WTC11 (cell line): ENCODE data around the gene CEP135. TPM values are rescaled to one million over a fixed set of nuclear protein-coding genes. Genes with fewer than 3 reads are reported as not detected.

ENCODE experiments used
- ATAC-seq: fragments of 200-7000 bp; cut with Tn5 transposase; 2 replicates; pipeline ENCODE4 v1.10.0; 2021; ENCODE audit warnings: mild to moderate bottlenecking, moderate library complexity
- CTCF ChIA-PET: fragments of 300-600 bp; sonication (Branson Sonifier 250); formaldehyde crosslinking; loops from one replicate; lab custom pipeline; 2021; ENCODE audit warnings: antibody characterized with exemption; lab: Charles Lee
- POLR2A ChIA-PET: fragments of 350-600 bp; sonication (Branson Sonifier 250); formaldehyde crosslinking; loops from one replicate; lab custom pipeline; 2021; ENCODE audit warnings: antibody characterized with exemption; lab: Charles Lee
- DNase-seq: peaks from one replicate; pipeline ENCODE4 v3.0.0; 2021; ENCODE audit warnings: low spot score
- H3K27ac Mint-ChIP-seq: 2 replicates; pipeline ENCODE4 v1.8.0; 2021; ENCODE audit warnings: mixed read lengths
- H3K27me3 Mint-ChIP-seq: 2 replicates; pipeline ENCODE4 v1.8.0; 2021; ENCODE audit warnings: low read depth, mild to moderate bottlenecking, moderate library complexity, mixed read lengths
- H3K36me3 Mint-ChIP-seq: 2 replicates; pipeline ENCODE4 v1.8.0; 2021; ENCODE audit warnings: mixed read lengths
- H3K4me1 Mint-ChIP-seq: 2 replicates; pipeline ENCODE4 v1.8.0; 2022; ENCODE audit warnings: mixed read lengths
- H3K4me3 Mint-ChIP-seq: 2 replicates; pipeline ENCODE4 v1.8.0; 2021; ENCODE audit warnings: mild to moderate bottlenecking, moderate library complexity, mixed read lengths
- H3K9me3 Mint-ChIP-seq: 2 replicates; pipeline ENCODE4 v1.8.0; 2021; ENCODE audit warnings: mixed read lengths
- ATF1 ChIP-seq: sonication (generic); formaldehyde crosslinking; IDR thresholded peaks from 2 replicates; pipeline ENCODE4 v1.8.1; 2023; ENCODE audit warnings: mild to moderate bottlenecking, moderate library complexity, missing genetic modification reagents
- ATF2 ChIP-seq: sonication (generic); formaldehyde crosslinking; IDR thresholded peaks from 2 replicates; pipeline ENCODE4 v1.8.1; 2022; ENCODE audit warnings: low read depth, missing genetic modification reagents, borderline replicate concordance
- ATF6 ChIP-seq: sonication (generic); formaldehyde crosslinking; IDR thresholded peaks from 2 replicates; pipeline ENCODE4 v1.8.1; 2023; ENCODE audit warnings: mild to moderate bottlenecking, missing genetic modification reagents
- CBFB ChIP-seq: sonication (generic); formaldehyde crosslinking; IDR thresholded peaks from 2 replicates; pipeline ENCODE4 v1.8.1; 2022; ENCODE audit warnings: mild to moderate bottlenecking, low read depth, missing genetic modification reagents
- CREM ChIP-seq: sonication (generic); formaldehyde crosslinking; IDR thresholded peaks from 2 replicates; pipeline ENCODE4 v1.8.1; 2022; ENCODE audit warnings: mild to moderate bottlenecking, missing genetic modification reagents, moderate library complexity
- FOXP1 ChIP-seq: sonication (generic); formaldehyde crosslinking; IDR thresholded peaks from 2 replicates; pipeline ENCODE4 v1.8.0; 2022; ENCODE audit warnings: missing genetic modification reagents, mild to moderate bottlenecking, moderate library complexity, borderline replicate concordance
- JUN ChIP-seq: sonication (generic); formaldehyde crosslinking; IDR thresholded peaks from 2 replicates; pipeline ENCODE4 v1.8.0; 2023; ENCODE audit warnings: mild to moderate bottlenecking, missing genetic modification reagents
- MAX ChIP-seq: sonication (generic); formaldehyde crosslinking; IDR thresholded peaks from 2 replicates; pipeline ENCODE4 v1.8.0; 2022; ENCODE audit warnings: mild to moderate bottlenecking, missing genetic modification reagents
- MLX ChIP-seq: sonication (generic); formaldehyde crosslinking; IDR thresholded peaks from 2 replicates; pipeline ENCODE4 v1.8.1; 2023; ENCODE audit warnings: mild to moderate bottlenecking, missing genetic modification reagents, moderate library complexity
- NR2C2 ChIP-seq: sonication (generic); formaldehyde crosslinking; IDR thresholded peaks from 2 replicates; pipeline ENCODE4 v1.8.0; 2022; ENCODE audit warnings: mild to moderate bottlenecking, missing genetic modification reagents
- SMAD3 ChIP-seq: sonication (generic); formaldehyde crosslinking; IDR thresholded peaks from 2 replicates; pipeline ENCODE4 v1.8.0; 2022; ENCODE audit warnings: missing genetic modification reagents, mild to moderate bottlenecking, borderline replicate concordance
- SMAD4 ChIP-seq: sonication (generic); formaldehyde crosslinking; IDR thresholded peaks from 2 replicates; pipeline ENCODE4 v1.8.0; 2022; ENCODE audit warnings: mild to moderate bottlenecking, missing genetic modification reagents
- SOX15 ChIP-seq: fragments of 250-450 bp; sonication (Bioruptor Pico); IDR thresholded peaks from 2 replicates; pipeline ENCODE4 v1.9.0; 2021; ENCODE audit warnings: mild to moderate bottlenecking
- TEAD4 ChIP-seq: sonication (generic); formaldehyde crosslinking; IDR thresholded peaks from 2 replicates; pipeline ENCODE4 v1.8.0; 2022; ENCODE audit warnings: mild to moderate bottlenecking, missing genetic modification reagents
- USF2 ChIP-seq: sonication (generic); formaldehyde crosslinking; IDR thresholded peaks from 2 replicates; pipeline ENCODE4 v1.8.1; 2023; ENCODE audit warnings: mild to moderate bottlenecking, missing genetic modification reagents, moderate library complexity
- ZNF263 ChIP-seq: sonication (generic); formaldehyde crosslinking; IDR thresholded peaks from 2 replicates; pipeline ENCODE4 v1.8.1; 2022; ENCODE audit warnings: low read depth, mild to moderate bottlenecking, moderate library complexity, missing genetic modification reagents
- ZNF281 ChIP-seq: sonication (generic); formaldehyde crosslinking; IDR thresholded peaks from 2 replicates; pipeline ENCODE4 v1.8.0; 2023; ENCODE audit warnings: mild to moderate bottlenecking, missing genetic modification reagents
- ZNF512 ChIP-seq: sonication (generic); formaldehyde crosslinking; IDR thresholded peaks from 2 replicates; pipeline ENCODE4 v1.8.1; 2022; ENCODE audit warnings: missing genetic modification reagents, borderline replicate concordance
- ZNF532 ChIP-seq: fragments of 250-450 bp; sonication (Bioruptor Pico); IDR thresholded peaks from 2 replicates; pipeline ENCODE4 v1.9.0; 2021; ENCODE audit warnings: mild to moderate bottlenecking, borderline replicate concordance
- total RNA-seq: library from RNA; stranded (reverse); gene quantifications from 3 replicates; pipeline ENCODE4 v1.2.3, GENCODE V29; 2021

Gene CEP135
- total RNA-seq, 1 experiment from 2014 or later, result 13.6 TPM

- Mint-ChIP-seq H3K36me3 (peaks cover 23% of the 10 kb centered on the region), H3K9me3 (no peaks in the 10 kb centered on the region), H3K4me3 (no peak overlapping the region), H3K4me1 (peaks cover 25% of the 10 kb centered on the region), H3K27ac (no peak overlapping the region), H3K27me3 (no peaks in the 10 kb centered on the region)
- DNase-seq, result no peak
- CTCF ChIA-PET, result no interaction called here
- POLR2A ChIA-PET, result no interaction called here
- TF ChIP-seq ATF1 (CRISPR knock-in tag) (no peak), CBFB (CRISPR knock-in tag) (no peak), MLX (CRISPR knock-in tag) (no peak), SOX15 (CRISPR knock-in tag) (no peak), MAX (CRISPR knock-in tag) (no peak), NR2C2 (CRISPR knock-in tag) (no peak), FOXP1 (CRISPR knock-in tag) (no peak), JUN (CRISPR knock-in tag) (no peak), ZNF281 (CRISPR knock-in tag) (no peak), CREM (CRISPR knock-in tag) (no peak), ZNF532 (no peak), TEAD4 (CRISPR knock-in tag) (no peak), ATF2 (CRISPR knock-in tag) (no peak), SMAD4 (CRISPR knock-in tag) (no peak), USF2 (CRISPR knock-in tag) (no peak), ZNF512 (no peak), ATF6 (CRISPR knock-in tag) (no peak), SMAD3 (CRISPR knock-in tag) (no peak), ZNF263 (no peak)
- ATAC-seq, result no peak
These were observed 2.6 kb downstream of the CEP135 start for GRCh38 chr4:55951191-55951922.
